Keratinocyte (primary cell): ENCODE measurements around the gene AOAH. TPM values are rescaled to one million over a fixed set of nuclear protein-coding genes. Genes with fewer than 3 reads are reported as not detected.
A peak's percentile ranks its signal among the peaks of the same experiment; 100 is the strongest.

Experiments
- DNase-seq: peaks from one replicate; pipeline ENCODE4 v3.0.0-alpha.2; 2011; ENCODE audit warnings: low read depth, missing footprints, low spot score
- FAIRE-seq: peaks from 2 replicates; lab custom pipeline; 2011; peaks lifted over from hg19 to GRCh38; lab: Jason Lieb, UNC
- H2AFZ ChIP-seq: 2 replicates; pipeline ENCODE4 v1.6.0; 2012; ENCODE audit warnings: low read length, control low read depth, inconsistent platforms; ENCODE audit not compliant: control insufficient read depth
- H3K27ac ChIP-seq: 2 replicates; pipeline ENCODE4 v1.5.1; 2011; ENCODE audit warnings: low read length; ENCODE audit not compliant: control insufficient read depth, insufficient read depth
- H3K27me3 ChIP-seq: 3 replicates; pipeline ENCODE4 v1.6.0; 2011; ENCODE audit warnings: low read length; ENCODE audit not compliant: control insufficient read depth, insufficient read depth; ENCODE audit errors: extremely low read depth
- H3K36me3 ChIP-seq, 2 experiments: 2 replicates in 1 of 2; 3 replicates in 1 of 2; pipeline ENCODE4 v1.5.1; 2011; ENCODE audit warnings: low read length in 2 of 2, mild to moderate bottlenecking in 1 of 2; ENCODE audit not compliant: control insufficient read depth in 2 of 2, insufficient read depth in 2 of 2; ENCODE audit errors: extremely low read depth in 1 of 2
- H3K4me1 ChIP-seq: 3 replicates; pipeline ENCODE4 v1.5.1; 2011; ENCODE audit warnings: low read length; ENCODE audit not compliant: control insufficient read depth, insufficient read depth; ENCODE audit errors: extremely low read depth
- H3K4me2 ChIP-seq: 3 replicates; pipeline ENCODE4 v1.6.0; 2011; ENCODE audit warnings: low read depth, low read length; ENCODE audit not compliant: control insufficient read depth, insufficient read depth; ENCODE audit errors: extremely low read depth
- H3K4me3 ChIP-seq, 3 experiments: fragments of 200-600 bp in 1 of 3; sonication (generic) in 1 of 3; 2 replicates in 2 of 3; 3 replicates in 1 of 3; pipeline ENCODE4 v1.5.1; 2011 to 2016; ENCODE audit warnings: low read length in 3 of 3, mild to moderate bottlenecking in 3 of 3, control low read depth in 2 of 3, inconsistent platforms in 1 of 3, low read depth in 1 of 3, mixed read lengths in 1 of 3, mixed run types in 1 of 3, moderate library complexity in 1 of 3; ENCODE audit not compliant: control insufficient read depth in 2 of 3, insufficient read depth in 2 of 3; ENCODE audit errors: extremely low read depth in 1 of 3
- H3K79me2 ChIP-seq: 2 replicates; pipeline ENCODE4 v1.6.0; 2012; ENCODE audit warnings: low read length; ENCODE audit not compliant: control insufficient read depth, insufficient read depth
- H3K9ac ChIP-seq: 3 replicates; pipeline ENCODE4 v1.6.0; 2011; ENCODE audit warnings: low read length; ENCODE audit not compliant: control insufficient read depth, insufficient read depth; ENCODE audit errors: extremely low read depth
- H3K9me1 ChIP-seq: 3 replicates; pipeline ENCODE4 v1.6.0; 2011; ENCODE audit warnings: low read length; ENCODE audit not compliant: control insufficient read depth, insufficient read depth; ENCODE audit errors: extremely low read depth
- H3K9me3 ChIP-seq: 2 replicates; pipeline ENCODE4 v1.5.1; 2012; ENCODE audit warnings: low read depth, low read length; ENCODE audit not compliant: control insufficient read depth
- H4K20me1 ChIP-seq: 3 replicates; pipeline ENCODE4 v1.6.0; 2011; ENCODE audit warnings: low read length; ENCODE audit not compliant: control insufficient read depth, insufficient read depth; ENCODE audit errors: extremely low read depth
- EZH2 ChIP-seq: IDR thresholded peaks from one replicate; pipeline ENCODE4 v1.6.1; 2012; ENCODE audit warnings: inconsistent platforms, mild to moderate bottlenecking, low read length, moderate library complexity
- dilution Hi-C: fragments of 300-500 bp; cut with MboI; formaldehyde crosslinking; loops from one replicate; pipeline ENCODE4 v1.7.0; 2020; ENCODE audit warnings: low sequenced_read_pairs; ENCODE audit not compliant: extremely low pct_ligation_motif_present
- polyA plus RNA-seq, 5 experiments: library from polyadenylated mRNA; depleted of rRNA in 3 of 5; stranded (reverse) in 3 of 5; stranded (forward) in 1 of 5; unstranded in 1 of 5; fragments of >200 nt; gene quantifications; 1 replicate in 1 of 5; 2 replicates in 3 of 5; 3 replicates in 1 of 5; pipeline versions ENCODE4 v1.2.1 to v1.2.3, GENCODE V29; 2011 to 2012; ENCODE audit warnings: missing spikeins in 2 of 5, low read depth in 1 of 5, low replicate concordance in 1 of 5
- TF ChIP-seq, protein P1 (sequence below), 3 experiments: IDR thresholded peaks in 1 of 3; conservative IDR thresholded peaks in 1 of 3; optimal IDR thresholded peaks in 1 of 3; 2 replicates in 2 of 3; 3 replicates in 1 of 3; pipeline versions ENCODE3 to v1.5.1; 2011; ENCODE audit warnings: low read length in 3 of 3, mild to moderate bottlenecking in 3 of 3, moderate library complexity in 2 of 3, control low read depth in 1 of 3, inconsistent platforms in 1 of 3; ENCODE audit not compliant: insufficient read depth in 2 of 3; ENCODE audit errors: extremely low read depth in 1 of 3

The AOAH gene
- polyA plus RNA-seq, 1 donor (not counting 4 experiments of a cell fraction or from before 2014, with no cell fraction given) = 0.43 TPM

DNA sequence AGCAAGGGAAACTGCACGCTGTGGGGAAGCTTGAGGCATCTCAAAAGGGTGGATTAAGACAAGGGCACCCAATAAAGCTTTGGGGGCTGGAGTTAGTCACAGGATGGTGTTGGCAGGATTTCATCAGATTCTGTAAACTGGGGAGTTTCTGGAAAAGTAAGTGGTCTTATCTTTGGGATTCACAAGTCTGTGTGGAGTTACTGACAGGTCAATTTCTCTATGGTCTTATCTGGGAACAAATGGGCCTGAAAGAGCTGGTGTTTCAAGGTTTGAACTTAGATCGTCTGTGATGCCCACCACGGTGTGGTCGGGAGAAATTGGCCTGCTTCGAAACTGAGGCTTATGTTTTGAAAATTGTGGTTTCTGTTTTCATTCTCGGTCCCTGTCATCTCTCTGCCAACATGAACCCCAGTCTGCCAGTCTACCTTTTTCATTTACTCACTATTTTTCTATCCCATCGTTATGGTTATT, 23.8 kb upstream of the AOAH start:
- TF ChIP-seq, protein P1, sequence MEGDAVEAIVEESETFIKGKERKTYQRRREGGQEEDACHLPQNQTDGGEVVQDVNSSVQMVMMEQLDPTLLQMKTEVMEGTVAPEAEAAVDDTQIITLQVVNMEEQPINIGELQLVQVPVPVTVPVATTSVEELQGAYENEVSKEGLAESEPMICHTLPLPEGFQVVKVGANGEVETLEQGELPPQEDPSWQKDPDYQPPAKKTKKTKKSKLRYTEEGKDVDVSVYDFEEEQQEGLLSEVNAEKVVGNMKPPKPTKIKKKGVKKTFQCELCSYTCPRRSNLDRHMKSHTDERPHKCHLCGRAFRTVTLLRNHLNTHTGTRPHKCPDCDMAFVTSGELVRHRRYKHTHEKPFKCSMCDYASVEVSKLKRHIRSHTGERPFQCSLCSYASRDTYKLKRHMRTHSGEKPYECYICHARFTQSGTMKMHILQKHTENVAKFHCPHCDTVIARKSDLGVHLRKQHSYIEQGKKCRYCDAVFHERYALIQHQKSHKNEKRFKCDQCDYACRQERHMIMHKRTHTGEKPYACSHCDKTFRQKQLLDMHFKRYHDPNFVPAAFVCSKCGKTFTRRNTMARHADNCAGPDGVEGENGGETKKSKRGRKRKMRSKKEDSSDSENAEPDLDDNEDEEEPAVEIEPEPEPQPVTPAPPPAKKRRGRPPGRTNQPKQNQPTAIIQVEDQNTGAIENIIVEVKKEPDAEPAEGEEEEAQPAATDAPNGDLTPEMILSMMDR (optimal IDR thresholded peaks at IDR 0.05 in 1 of 3, IDR thresholded peaks at IDR 0.05 in 1 of 3, conservative IDR thresholded peaks at IDR 0.05 in 1 of 3; ENCODE audit: extremely low read depth in 1 of 3, insufficient read depth in 2 of 3, low read length in 3 of 3) = no peak
- TF ChIP-seq EZH2 = no peak
- no peaks in the 10 kb centered on the region for H3K27me3 ChIP-seq
- DNase-seq (no peak), FAIRE-seq (peak; percentile 17)
- no peaks in the 10 kb centered on the region for H3K36me3 ChIP-seq
- no peak overlapping the region for H3K4me3 ChIP-seq
- H3K4me1 ChIP-seq = peaks cover 6% of the 10 kb centered on the region
- no peak overlapping the region for H2AFZ ChIP-seq
- no peak overlapping the region for H3K4me2 ChIP-seq
- no peak overlapping the region for H3K27ac ChIP-seq
- H4K20me1 ChIP-seq = no peaks in the 10 kb centered on the region
- H3K79me2 ChIP-seq = no peaks in the 10 kb centered on the region
- H3K9me1 ChIP-seq = no peaks in the 10 kb centered on the region
- dilution Hi-C loops = no loop called here
- H3K9ac ChIP-seq = no peak overlapping the region
- no peaks in the 10 kb centered on the region for H3K9me3 ChIP-seq

DNA sequence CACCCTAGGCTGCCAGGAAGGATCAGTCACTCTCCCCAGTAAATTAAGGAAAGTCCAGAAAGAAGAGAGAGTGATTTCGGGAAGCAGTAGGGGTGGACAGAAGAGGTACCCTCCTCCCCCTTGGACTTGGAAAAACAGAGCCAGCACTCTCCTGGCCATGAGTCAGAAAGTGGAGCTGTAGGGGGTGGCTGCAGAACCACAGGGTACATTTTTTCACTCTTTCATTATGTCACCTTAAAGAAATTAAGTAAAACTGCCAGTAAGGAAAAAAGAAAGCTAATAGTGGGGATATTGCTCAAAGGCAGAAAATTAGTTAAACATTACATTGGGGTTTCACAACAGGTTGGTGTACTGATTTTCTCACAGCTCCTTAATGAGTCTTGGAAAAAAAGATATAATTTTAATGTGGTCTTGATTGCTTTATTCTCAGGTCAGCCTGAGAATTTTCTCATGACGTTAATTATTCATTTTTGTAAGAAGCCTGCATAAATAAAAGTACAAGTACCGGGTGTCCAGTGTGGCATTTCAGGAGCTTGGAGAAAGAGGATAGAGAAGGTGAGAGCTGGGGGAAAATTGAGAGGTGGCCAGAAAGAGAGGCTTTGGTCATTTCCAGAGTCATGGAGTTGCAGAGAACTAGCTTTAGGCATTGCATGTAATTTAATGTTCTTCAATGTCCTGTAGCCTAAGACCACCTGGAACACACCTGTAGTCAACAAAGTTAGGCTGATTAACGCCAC, 23.2 kb upstream of the AOAH start:
- no peak for FAIRE-seq
- H4K20me1 ChIP-seq = no peaks in the 10 kb centered on the region
- H2AFZ ChIP-seq = no peak overlapping the region
- no peaks in the 10 kb centered on the region for H3K79me2 ChIP-seq
- H3K9me1 ChIP-seq = no peaks in the 10 kb centered on the region
- no peaks in the 10 kb centered on the region for H3K36me3 ChIP-seq
- H3K27me3 ChIP-seq = no peaks in the 10 kb centered on the region
- H3K4me3 ChIP-seq = no peak overlapping the region
- no peak overlapping the region for H3K27ac ChIP-seq
- dilution Hi-C loops = no loop called here
- no peaks in the 10 kb centered on the region for H3K9me3 ChIP-seq
- TF ChIP-seq, protein P1 (optimal IDR thresholded peaks at IDR 0.05 in 1 of 3, IDR thresholded peaks at IDR 0.05 in 1 of 3, conservative IDR thresholded peaks at IDR 0.05 in 1 of 3; ENCODE audit: extremely low read depth in 1 of 3, insufficient read depth in 2 of 3, low read length in 3 of 3) = no peak
- TF ChIP-seq EZH2 = no peak
- H3K9ac ChIP-seq = no peak overlapping the region
- H3K4me1 ChIP-seq = peaks cover 6% of the 10 kb centered on the region
- no peak for DNase-seq
- H3K4me2 ChIP-seq = no peak overlapping the region
